ENCODE data around the gene FRMD3. TPM values are rescaled to one million over a fixed set of nuclear protein-coding genes. Genes with fewer than 3 reads are reported as not detected.

FRMD3 gene
- total RNA-seq, 1 experiment from 2014 or later, result 1.4 TPM

DNA sequence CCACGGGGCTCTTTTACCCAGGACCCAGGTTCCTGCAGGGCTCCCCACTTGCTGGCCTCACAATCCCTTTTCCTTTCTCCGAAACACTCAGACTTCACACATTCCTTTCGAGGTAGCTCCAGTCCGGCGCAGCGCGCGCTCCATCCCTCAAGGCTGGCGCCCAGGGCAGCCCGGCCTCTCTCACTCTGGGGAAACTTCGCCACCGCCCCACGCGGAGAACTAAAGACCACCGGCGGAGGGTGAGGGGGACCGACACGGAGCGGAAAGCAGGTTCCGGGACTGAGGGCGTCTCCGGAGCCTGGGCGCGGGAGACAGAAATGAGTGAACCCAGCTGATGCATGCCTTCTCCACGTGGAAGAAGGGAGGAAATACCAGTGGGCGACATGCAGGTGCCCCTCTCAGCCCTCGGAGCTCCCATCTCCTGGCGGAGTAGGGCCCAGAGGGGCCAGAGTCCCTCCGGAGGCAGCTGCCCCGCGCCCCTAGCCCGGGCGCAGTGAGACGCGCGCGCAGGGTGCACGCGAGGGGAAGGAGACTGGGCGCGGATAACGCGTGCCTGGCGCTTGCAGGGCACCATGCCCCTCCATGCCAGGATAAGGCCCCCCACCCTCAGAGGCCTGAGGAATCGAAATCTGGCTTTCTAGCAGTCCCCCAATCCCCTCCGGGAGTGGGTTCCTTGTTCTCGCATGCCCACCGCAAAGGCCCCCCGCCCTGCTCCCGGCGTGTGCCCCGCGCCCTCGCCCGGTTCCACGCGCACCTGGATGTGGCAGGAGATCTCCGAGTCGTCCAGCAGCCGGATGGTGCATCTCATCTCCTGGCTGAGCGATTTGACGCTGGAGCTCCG is 650 bp downstream of the FRMD3 start (continued):
- TF ChIP-seq, protein P1, sequence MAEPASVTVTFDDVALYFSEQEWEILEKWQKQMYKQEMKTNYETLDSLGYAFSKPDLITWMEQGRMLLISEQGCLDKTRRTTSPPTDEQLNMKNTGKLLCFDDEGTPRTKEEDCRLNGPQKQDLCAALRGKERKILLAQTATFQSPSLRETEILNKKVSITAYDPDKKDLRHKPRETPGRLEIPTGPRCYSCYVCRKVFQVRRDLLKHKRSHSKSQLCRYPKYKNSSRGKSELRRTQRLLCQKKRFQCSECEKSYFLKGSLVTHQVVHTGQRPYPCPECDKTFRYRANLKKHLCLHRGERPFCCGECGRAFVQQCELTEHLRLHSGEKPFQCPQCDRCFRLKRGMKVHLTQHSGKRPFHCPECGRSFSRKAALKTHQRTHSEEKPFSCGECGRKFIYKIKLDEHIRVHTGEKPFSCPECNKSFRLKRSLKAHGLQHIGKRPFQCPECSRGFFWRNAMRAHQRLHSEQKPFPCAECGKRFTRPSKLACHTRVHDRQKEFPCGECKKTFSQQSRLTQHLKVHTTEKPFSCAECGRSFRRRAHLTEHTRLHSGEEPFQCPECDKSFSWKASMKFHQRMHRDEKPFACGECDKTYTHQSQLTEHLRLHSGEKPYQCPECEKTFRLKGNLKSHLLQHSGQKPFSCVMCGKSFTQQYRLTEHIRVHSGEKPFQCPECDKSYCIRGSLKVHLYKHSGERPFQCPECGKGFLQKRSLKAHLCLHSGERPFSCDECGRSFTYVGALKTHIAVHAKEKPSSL (CRISPR knock-in tag; conservative IDR thresholded peaks at IDR 0.05), result no peak
- TF ChIP-seq OVOL2 (CRISPR knock-in tag; IDR thresholded peaks at IDR 0.05; ENCODE audit: borderline replicate concordance), result no peak
- TF ChIP-seq, protein P2, sequence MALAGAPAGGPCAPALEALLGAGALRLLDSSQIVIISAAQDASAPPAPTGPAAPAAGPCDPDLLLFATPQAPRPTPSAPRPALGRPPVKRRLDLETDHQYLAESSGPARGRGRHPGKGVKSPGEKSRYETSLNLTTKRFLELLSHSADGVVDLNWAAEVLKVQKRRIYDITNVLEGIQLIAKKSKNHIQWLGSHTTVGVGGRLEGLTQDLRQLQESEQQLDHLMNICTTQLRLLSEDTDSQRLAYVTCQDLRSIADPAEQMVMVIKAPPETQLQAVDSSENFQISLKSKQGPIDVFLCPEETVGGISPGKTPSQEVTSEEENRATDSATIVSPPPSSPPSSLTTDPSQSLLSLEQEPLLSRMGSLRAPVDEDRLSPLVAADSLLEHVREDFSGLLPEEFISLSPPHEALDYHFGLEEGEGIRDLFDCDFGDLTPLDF (CRISPR knock-in tag; IDR thresholded peaks at IDR 0.05), result 0 out of 2 replicates have a peak, but pooled peaks have one; percentile 28
- no peak for TF ChIP-seq SMAD3 (CRISPR knock-in tag; IDR thresholded peaks at IDR 0.05; ENCODE audit: borderline replicate concordance)
- TF ChIP-seq, protein P3, sequence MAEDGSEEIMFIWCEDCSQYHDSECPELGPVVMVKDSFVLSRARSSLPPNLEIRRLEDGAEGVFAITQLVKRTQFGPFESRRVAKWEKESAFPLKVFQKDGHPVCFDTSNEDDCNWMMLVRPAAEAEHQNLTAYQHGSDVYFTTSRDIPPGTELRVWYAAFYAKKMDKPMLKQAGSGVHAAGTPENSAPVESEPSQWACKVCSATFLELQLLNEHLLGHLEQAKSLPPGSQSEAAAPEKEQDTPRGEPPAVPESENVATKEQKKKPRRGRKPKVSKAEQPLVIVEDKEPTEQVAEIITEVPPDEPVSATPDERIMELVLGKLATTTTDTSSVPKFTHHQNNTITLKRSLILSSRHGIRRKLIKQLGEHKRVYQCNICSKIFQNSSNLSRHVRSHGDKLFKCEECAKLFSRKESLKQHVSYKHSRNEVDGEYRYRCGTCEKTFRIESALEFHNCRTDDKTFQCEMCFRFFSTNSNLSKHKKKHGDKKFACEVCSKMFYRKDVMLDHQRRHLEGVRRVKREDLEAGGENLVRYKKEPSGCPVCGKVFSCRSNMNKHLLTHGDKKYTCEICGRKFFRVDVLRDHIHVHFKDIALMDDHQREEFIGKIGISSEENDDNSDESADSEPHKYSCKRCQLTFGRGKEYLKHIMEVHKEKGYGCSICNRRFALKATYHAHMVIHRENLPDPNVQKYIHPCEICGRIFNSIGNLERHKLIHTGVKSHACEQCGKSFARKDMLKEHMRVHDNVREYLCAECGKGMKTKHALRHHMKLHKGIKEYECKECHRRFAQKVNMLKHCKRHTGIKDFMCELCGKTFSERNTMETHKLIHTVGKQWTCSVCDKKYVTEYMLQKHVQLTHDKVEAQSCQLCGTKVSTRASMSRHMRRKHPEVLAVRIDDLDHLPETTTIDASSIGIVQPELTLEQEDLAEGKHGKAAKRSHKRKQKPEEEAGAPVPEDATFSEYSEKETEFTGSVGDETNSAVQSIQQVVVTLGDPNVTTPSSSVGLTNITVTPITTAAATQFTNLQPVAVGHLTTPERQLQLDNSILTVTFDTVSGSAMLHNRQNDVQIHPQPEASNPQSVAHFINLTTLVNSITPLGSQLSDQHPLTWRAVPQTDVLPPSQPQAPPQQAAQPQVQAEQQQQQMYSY (CRISPR knock-in tag; IDR thresholded peaks at IDR 0.05), result peak; percentile 82
- TF ChIP-seq, protein P4, sequence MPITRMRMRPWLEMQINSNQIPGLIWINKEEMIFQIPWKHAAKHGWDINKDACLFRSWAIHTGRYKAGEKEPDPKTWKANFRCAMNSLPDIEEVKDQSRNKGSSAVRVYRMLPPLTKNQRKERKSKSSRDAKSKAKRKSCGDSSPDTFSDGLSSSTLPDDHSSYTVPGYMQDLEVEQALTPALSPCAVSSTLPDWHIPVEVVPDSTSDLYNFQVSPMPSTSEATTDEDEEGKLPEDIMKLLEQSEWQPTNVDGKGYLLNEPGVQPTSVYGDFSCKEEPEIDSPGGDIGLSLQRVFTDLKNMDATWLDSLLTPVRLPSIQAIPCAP (CRISPR knock-in tag; IDR thresholded peaks at IDR 0.05), result no peak
- no peak for TF ChIP-seq ZBTB21 (CRISPR knock-in tag; IDR thresholded peaks at IDR 0.05; ENCODE audit: borderline replicate concordance)
- TF ChIP-seq SOX15 (CRISPR knock-in tag; IDR thresholded peaks at IDR 0.05), result no peak
- TF ChIP-seq, protein P5, sequence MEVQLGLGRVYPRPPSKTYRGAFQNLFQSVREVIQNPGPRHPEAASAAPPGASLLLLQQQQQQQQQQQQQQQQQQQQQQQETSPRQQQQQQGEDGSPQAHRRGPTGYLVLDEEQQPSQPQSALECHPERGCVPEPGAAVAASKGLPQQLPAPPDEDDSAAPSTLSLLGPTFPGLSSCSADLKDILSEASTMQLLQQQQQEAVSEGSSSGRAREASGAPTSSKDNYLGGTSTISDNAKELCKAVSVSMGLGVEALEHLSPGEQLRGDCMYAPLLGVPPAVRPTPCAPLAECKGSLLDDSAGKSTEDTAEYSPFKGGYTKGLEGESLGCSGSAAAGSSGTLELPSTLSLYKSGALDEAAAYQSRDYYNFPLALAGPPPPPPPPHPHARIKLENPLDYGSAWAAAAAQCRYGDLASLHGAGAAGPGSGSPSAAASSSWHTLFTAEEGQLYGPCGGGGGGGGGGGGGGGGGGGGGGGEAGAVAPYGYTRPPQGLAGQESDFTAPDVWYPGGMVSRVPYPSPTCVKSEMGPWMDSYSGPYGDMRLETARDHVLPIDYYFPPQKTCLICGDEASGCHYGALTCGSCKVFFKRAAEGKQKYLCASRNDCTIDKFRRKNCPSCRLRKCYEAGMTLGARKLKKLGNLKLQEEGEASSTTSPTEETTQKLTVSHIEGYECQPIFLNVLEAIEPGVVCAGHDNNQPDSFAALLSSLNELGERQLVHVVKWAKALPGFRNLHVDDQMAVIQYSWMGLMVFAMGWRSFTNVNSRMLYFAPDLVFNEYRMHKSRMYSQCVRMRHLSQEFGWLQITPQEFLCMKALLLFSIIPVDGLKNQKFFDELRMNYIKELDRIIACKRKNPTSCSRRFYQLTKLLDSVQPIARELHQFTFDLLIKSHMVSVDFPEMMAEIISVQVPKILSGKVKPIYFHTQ (CRISPR knock-in tag; IDR thresholded peaks at IDR 0.05), result no peak
- TF ChIP-seq, protein P6, sequence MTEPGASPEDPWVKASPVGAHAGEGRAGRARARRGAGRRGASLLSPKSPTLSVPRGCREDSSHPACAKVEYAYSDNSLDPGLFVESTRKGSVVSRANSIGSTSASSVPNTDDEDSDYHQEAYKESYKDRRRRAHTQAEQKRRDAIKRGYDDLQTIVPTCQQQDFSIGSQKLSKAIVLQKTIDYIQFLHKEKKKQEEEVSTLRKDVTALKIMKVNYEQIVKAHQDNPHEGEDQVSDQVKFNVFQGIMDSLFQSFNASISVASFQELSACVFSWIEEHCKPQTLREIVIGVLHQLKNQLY (CRISPR knock-in tag; IDR thresholded peaks at IDR 0.05), result no peak
- no peak for TF ChIP-seq EMX1 (CRISPR knock-in tag; IDR thresholded peaks at IDR 0.05)
- no peak; the same call in 1 of the 2 replicates for TF ChIP-seq TEAD1 (CRISPR knock-in tag; IDR thresholded peaks at IDR 0.05)
- no peak for TF ChIP-seq ZNF232 (CRISPR knock-in tag; IDR thresholded peaks at IDR 0.05)

DNA sequence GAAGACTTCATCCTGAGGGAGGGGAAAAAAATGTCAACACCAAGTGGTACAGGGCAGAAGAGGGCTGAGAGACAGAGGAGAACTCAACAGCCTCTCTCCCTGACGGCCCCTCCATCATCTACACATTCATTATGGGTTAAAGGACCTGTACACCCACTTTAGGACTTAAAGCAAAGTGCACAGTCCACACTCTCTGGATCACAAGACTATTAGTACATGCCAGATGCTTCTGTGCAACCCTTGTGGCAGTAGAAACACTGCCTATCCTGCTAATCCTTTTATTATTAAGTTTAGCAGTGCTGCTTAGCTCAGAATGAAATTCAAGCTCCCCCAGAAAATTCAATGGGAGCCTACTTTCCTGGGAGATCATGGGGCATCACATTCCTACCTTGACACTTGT is 1.9 kb downstream of the FRMD3 start:
- DNase-seq (ENCODE audit: low spot score) (no peak), ATAC-seq (no peak)
- H3K27me3 Mint-ChIP-seq (ENCODE audit: low read depth), result peaks cover 61% of the 10 kb centered on the region

More for the DNA sequence above, 1.9 kb downstream of the FRMD3 start:
- POLR2A ChIA-PET, result no interaction called here
- no peak for TF ChIP-seq IRF2 (CRISPR knock-in tag; IDR thresholded peaks at IDR 0.05; ENCODE audit: borderline replicate concordance, low read depth)
- no peak for TF ChIP-seq GTF2I (CRISPR knock-in tag; conservative IDR thresholded peaks at IDR 0.05)
- TF ChIP-seq, protein P7, sequence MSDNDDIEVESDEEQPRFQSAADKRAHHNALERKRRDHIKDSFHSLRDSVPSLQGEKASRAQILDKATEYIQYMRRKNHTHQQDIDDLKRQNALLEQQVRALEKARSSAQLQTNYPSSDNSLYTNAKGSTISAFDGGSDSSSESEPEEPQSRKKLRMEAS (CRISPR knock-in tag; IDR thresholded peaks at IDR 0.05), result no peak
- TF ChIP-seq, protein P8, sequence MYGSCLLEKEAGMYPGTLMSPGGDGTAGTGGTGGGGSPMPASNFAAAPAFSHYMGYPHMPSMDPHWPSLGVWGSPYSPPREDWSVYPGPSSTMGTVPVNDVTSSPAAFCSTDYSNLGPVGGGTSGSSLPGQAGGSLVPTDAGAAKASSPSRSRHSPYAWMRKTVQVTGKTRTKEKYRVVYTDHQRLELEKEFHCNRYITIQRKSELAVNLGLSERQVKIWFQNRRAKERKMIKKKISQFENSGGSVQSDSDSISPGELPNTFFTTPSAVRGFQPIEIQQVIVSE (CRISPR knock-in tag; IDR thresholded peaks at IDR 0.05; ENCODE audit: borderline replicate concordance), result no peak
- no peak for TF ChIP-seq ETV6 (CRISPR knock-in tag; IDR thresholded peaks at IDR 0.05)
- TF ChIP-seq ZNF232 (CRISPR knock-in tag; IDR thresholded peaks at IDR 0.05), result no peak
- no peak for TF ChIP-seq CREB1 (CRISPR knock-in tag; IDR thresholded peaks at IDR 0.05)
- no peak for TF ChIP-seq PRRX2 (CRISPR knock-in tag; IDR thresholded peaks at IDR 0.05)
- Mint-ChIP-seq H3K9me3 (no peaks in the 10 kb centered on the region), H3K4me1 (peaks cover 20% of the 10 kb centered on the region), H3K4me3 (no peak overlapping the region), H3K27ac (no peak overlapping the region), H3K36me3 (no peaks in the 10 kb centered on the region)
- CTCF ChIA-PET, result interaction anchor here (1.6 to 7.1 kb wide), 3 partner anchors 201 to 474 kb away, joined by 3 to 68 read pairs (median 32); no protein-coding TSS in a partner anchor

All from WTC11 (cell line).